Fibroblast of upper back skin (primary cell): ENCODE data around the gene LCMT1.
"Not testable (repeated sequence)": the region's sequence is repeated elsewhere in the genome, so short reads cannot be mapped to it uniquely, and the experiment has no call there.

Experiments used
- DNase-seq: peaks from one replicate; pipeline ENCODE4 v3.0.0-alpha.2; 2013

The LCMT1 gene

GRCh38 chr16:25097276-25097975, 14.1 kb upstream of the LCMT1 start:
- peak; percentile 53 for DNase-seq

- DNase-seq: no peak
These were observed 11.0 kb upstream of the LCMT1 start for GRCh38 chr16:25100511-25100910.

- DNase-seq: peak; percentile 80
These were observed 4.7 kb upstream of the LCMT1 start for GRCh38 chr16:25106567-25107465.

GRCh38 chr16:25107466-25107792, 4.1 kb upstream of the LCMT1 start:
- DNase-seq: no peak

GRCh38 chr16:25108054-25108453, 3.5 kb upstream of the LCMT1 start:
- no peak for DNase-seq

- peak; percentile 93 for DNase-seq
These were observed 1.9 kb upstream of the LCMT1 start for GRCh38 chr16:25109643-25110042.

GRCh38 chr16:25110387-25110947, 1.1 kb upstream of the LCMT1 start:
- no peak for DNase-seq

GRCh38 chr16:25114121-25114520, 2.6 kb downstream of the LCMT1 start:
- DNase-seq: no peak

GRCh38 chr16:25118851-25119578, 7.5 kb downstream of the LCMT1 start:
- no peak for DNase-seq

- no peak for DNase-seq
These were observed 10.5 kb downstream of the LCMT1 start for GRCh38 chr16:25121824-25122600.

- DNase-seq: no peak
These were observed 13.0 kb downstream of the LCMT1 start for GRCh38 chr16:25124503-25124902.

GRCh38 chr16:25126086-25126666, 14.6 kb downstream of the LCMT1 start:
- DNase-seq: not testable (repeated sequence)

- peak; percentile 82 for DNase-seq
These were observed 15.3 kb downstream of the LCMT1 start for GRCh38 chr16:25126820-25127232.

- DNase-seq: not testable (repeated sequence)
These were observed 21.2 kb downstream of the LCMT1 start for GRCh38 chr16:25132751-25133150.

- DNase-seq: no peak
These were observed 22.7 kb downstream of the LCMT1 start for GRCh38 chr16:25134166-25134700.

- peak; percentile 50 for DNase-seq
These were observed 23.8 kb downstream of the LCMT1 start for GRCh38 chr16:25135254-25135878.

- no peak for DNase-seq
These were observed 26.6 kb downstream of the LCMT1 start for GRCh38 chr16:25138130-25138529.

- no peak for DNase-seq
These were observed 28.9 kb downstream of the LCMT1 start for GRCh38 chr16:25140459-25140858.

GRCh38 chr16:25141648-25142047, 30.1 kb downstream of the LCMT1 start:
- peak; percentile 66 for DNase-seq

- no peak for DNase-seq
These were observed 32.4 kb downstream of the LCMT1 start for GRCh38 chr16:25143928-25144327.

- DNase-seq: no peak
These were observed 37.1 kb downstream of the LCMT1 start for GRCh38 chr16:25148568-25149215.
